HEK293 (cell line): Measurements from ENCODE around the gene FCAR.

Experiments used
- CTCF ChIA-PET: fragments of 350-600 bp; formaldehyde crosslinking; extraction: SDS; loops from one replicate; lab custom pipeline; 2021; ENCODE audit warnings: antibody characterized with exemption; lab: Yijun Ruan, JAX
- POLR2A ChIA-PET: fragments of 300-600 bp; formaldehyde crosslinking; extraction: SDS; loops from one replicate; lab custom pipeline; 2020; ENCODE audit warnings: antibody characterized with exemption, inconsistent platforms; lab: Yijun Ruan, JAX
- H3K27ac ChIP-seq: fragments of 200-500 bp; sonication (Bioruptor generic); 2 replicates; pipeline ENCODE4 v1.5.1; 2014; ENCODE audit warnings: low read depth, low read length, control low read depth, inconsistent platforms; ENCODE audit errors: extremely low read depth
- H3K36me3 ChIP-seq, 2 experiments: fragments of 200-500 bp in 1 of 2; sonication (Bioruptor generic) in 1 of 2; 1 replicate in 1 of 2; 2 replicates in 1 of 2; pipeline ENCODE4 v1.5.1; 2014 to 2017; ENCODE audit warnings: inconsistent platforms in 2 of 2, low read length in 2 of 2; ENCODE audit not compliant: control insufficient read depth in 2 of 2, insufficient read depth in 1 of 2
- H3K4me1 ChIP-seq: fragments of 200-500 bp; sonication (Bioruptor generic); 2 replicates; pipeline ENCODE4 v1.5.1; 2014; ENCODE audit warnings: mild to moderate bottlenecking, low read length, inconsistent platforms; ENCODE audit not compliant: control insufficient read depth, insufficient read depth
- H3K4me3 ChIP-seq: 2 replicates; pipeline ENCODE4 v1.5.1; 2011; ENCODE audit warnings: low read depth, mild to moderate bottlenecking, control low read depth, low read length, moderate library complexity
- H3K9me3 ChIP-seq: fragments of 200-500 bp; sonication (Bioruptor generic); 2 replicates; pipeline ENCODE4 v1.5.1; 2014; ENCODE audit warnings: low read depth, low read length, inconsistent platforms; ENCODE audit not compliant: control insufficient read depth, insufficient read depth
- KLF9 ChIP-seq: fragments of 450-650 bp; formaldehyde crosslinking; IDR thresholded peaks from 2 replicates; pipeline ENCODE4 v1.5.1; 2016; ENCODE audit warnings: missing biosample characterization, missing genetic modification characterization, low read depth
- SP3 ChIP-seq: fragments of 450-650 bp; formaldehyde crosslinking; IDR thresholded peaks from 2 replicates; pipeline ENCODE4 v1.5.1; 2016; ENCODE audit warnings: missing biosample characterization, missing genetic modification characterization
- ZBTB11 ChIP-seq: fragments of 450-650 bp; formaldehyde crosslinking; conservative IDR thresholded peaks from 2 replicates; pipeline ENCODE4 v1.5.1; 2016; ENCODE audit warnings: low read depth, missing biosample characterization, missing genetic modification characterization
- ZBTB17 ChIP-seq: fragments of 450-650 bp; formaldehyde crosslinking; IDR thresholded peaks from 2 replicates; pipeline ENCODE4 v1.5.1; 2016; ENCODE audit warnings: missing biosample characterization, missing genetic modification characterization
- ZBTB7A ChIP-seq: fragments of 450-650 bp; formaldehyde crosslinking; IDR thresholded peaks from 2 replicates; pipeline ENCODE4 v1.5.1; 2016; ENCODE audit warnings: low read depth, missing biosample characterization, missing genetic modification characterization
- ZFP41 ChIP-seq: fragments of 450-650 bp; formaldehyde crosslinking; IDR thresholded peaks from 2 replicates; pipeline ENCODE4 v1.5.1; 2016; ENCODE audit warnings: missing biosample characterization, missing genetic modification characterization, borderline replicate concordance
- ZIC2 ChIP-seq: fragments of 450-650 bp; formaldehyde crosslinking; IDR thresholded peaks from 2 replicates; pipeline ENCODE4 v1.5.1; 2016; ENCODE audit warnings: missing biosample characterization, missing genetic modification characterization
- ZNF121 ChIP-seq: fragments of 450-650 bp; formaldehyde crosslinking; IDR thresholded peaks from 2 replicates; pipeline ENCODE4 v1.5.1; 2016; ENCODE audit warnings: missing biosample characterization, missing genetic modification characterization
- ZNF169 ChIP-seq: fragments of 450-650 bp; formaldehyde crosslinking; IDR thresholded peaks from 2 replicates; pipeline ENCODE4 v1.5.1; 2016; ENCODE audit warnings: missing biosample characterization, missing genetic modification characterization
- ZNF302 ChIP-seq: fragments of 450-650 bp; formaldehyde crosslinking; IDR thresholded peaks from 2 replicates; pipeline ENCODE4 v1.5.1; 2016; ENCODE audit warnings: missing biosample characterization, missing genetic modification characterization, low read depth
- ZNF335 ChIP-seq: fragments of 450-650 bp; formaldehyde crosslinking; conservative IDR thresholded peaks from 2 replicates; pipeline ENCODE4 v1.5.1; 2016; ENCODE audit warnings: missing biosample characterization, missing genetic modification characterization
- ZNF426 ChIP-seq: fragments of 450-650 bp; formaldehyde crosslinking; IDR thresholded peaks from 2 replicates; pipeline ENCODE4 v1.5.1; 2017; ENCODE audit warnings: missing biosample characterization, missing genetic modification characterization, mild to moderate bottlenecking, inconsistent platforms, moderate library complexity
- ZNF518A ChIP-seq: fragments of 450-650 bp; formaldehyde crosslinking; conservative IDR thresholded peaks from 2 replicates; pipeline ENCODE4 v1.5.1; 2016; ENCODE audit warnings: low read depth, missing biosample characterization, missing genetic modification characterization
- ZNF544 ChIP-seq: fragments of 450-650 bp; formaldehyde crosslinking; IDR thresholded peaks from 2 replicates; pipeline ENCODE4 v1.5.0; 2017; ENCODE audit warnings: missing biosample characterization, missing genetic modification characterization
- ZNF560 ChIP-seq: fragments of 450-650 bp; formaldehyde crosslinking; IDR thresholded peaks from 2 replicates; pipeline ENCODE4 v1.5.1; 2017; ENCODE audit warnings: missing biosample characterization, missing genetic modification characterization, borderline replicate concordance
- ZNF600 ChIP-seq: fragments of 450-650 bp; formaldehyde crosslinking; IDR thresholded peaks from 2 replicates; pipeline ENCODE4 v1.5.1; 2016; ENCODE audit warnings: missing biosample characterization, missing genetic modification characterization
- ZNF76 ChIP-seq: fragments of 450-650 bp; formaldehyde crosslinking; IDR thresholded peaks from 2 replicates; pipeline ENCODE4; 2016; ENCODE audit warnings: low read depth, missing biosample characterization, missing genetic modification characterization, borderline replicate concordance
- ZNF776 ChIP-seq: fragments of 450-650 bp; formaldehyde crosslinking; IDR thresholded peaks from 2 replicates; pipeline ENCODE4 v1.5.0; 2017; ENCODE audit warnings: missing biosample characterization, missing genetic modification characterization, borderline replicate concordance
- ZNF777 ChIP-seq: fragments of 450-650 bp; formaldehyde crosslinking; IDR thresholded peaks from 2 replicates; pipeline ENCODE4 v1.5.1; 2017; ENCODE audit warnings: missing biosample characterization, missing genetic modification characterization, borderline replicate concordance
- ZNF830 ChIP-seq: fragments of 450-650 bp; IDR thresholded peaks from 2 replicates; pipeline ENCODE4 v1.5.0; 2018; ENCODE audit warnings: missing biosample characterization, missing genetic modification characterization, low read depth, mild to moderate bottlenecking, moderate library complexity
- ZSCAN23 ChIP-seq: fragments of 450-650 bp; formaldehyde crosslinking; IDR thresholded peaks from 2 replicates; pipeline ENCODE4 v1.5.1; 2016; ENCODE audit warnings: missing biosample characterization, missing genetic modification characterization
- TF ChIP-seq, protein P1 (sequence below): fragments of 450-650 bp; formaldehyde crosslinking; IDR thresholded peaks from 2 replicates; pipeline ENCODE4 v1.5.1; 2016; ENCODE audit warnings: missing biosample characterization, missing genetic modification characterization
- TF ChIP-seq, protein P2 (sequence below): fragments of 450-650 bp; formaldehyde crosslinking; IDR thresholded peaks from 2 replicates; pipeline ENCODE4 v1.5.1; 2017; ENCODE audit warnings: missing biosample characterization, missing genetic modification characterization

Gene FCAR

GRCh38 chr19:54905421-54905802 lies 31.4 kb downstream of the FCAR start:
- CTCF ChIA-PET = no interaction called here
- H3K27ac ChIP-seq = no peak overlapping the region
- POLR2A ChIA-PET = no interaction called here

GRCh38 chr19:54905803-54906511 lies 31.9 kb downstream of the FCAR start, which contains the start of gene NCR1:
NCR1 (plus strand) TSS chr19:54906148; CDS start chr19:54906188, 40 bp downstream.
- Histone ChIP-seq H3K4me1 (no peaks in the 10 kb centered on the region), H3K9me3 (no peaks in the 10 kb centered on the region), H3K4me3 (no peak within 1 kb of the TSS)
- POLR2A ChIA-PET = no interaction called here
- TF ChIP-seq ZNF302 (no peak), ZNF518A (tag by site-specific recombination) (no peak), ZNF830 (no peak), ZNF335 (tag by site-specific recombination) (no peak), ZNF121 (tag by site-specific recombination) (no peak), ZIC2 (tag by site-specific recombination) (no peak), ZNF169 (no peak), ZBTB11 (tag by site-specific recombination) (no peak), KLF9 (no peak), ZNF776 (tag by site-specific recombination) (no peak), ZSCAN23 (tag by site-specific recombination) (no peak), SP3 (no peak), ZNF426 (tag by site-specific recombination) (no peak)
- TF ChIP-seq, protein P1, sequence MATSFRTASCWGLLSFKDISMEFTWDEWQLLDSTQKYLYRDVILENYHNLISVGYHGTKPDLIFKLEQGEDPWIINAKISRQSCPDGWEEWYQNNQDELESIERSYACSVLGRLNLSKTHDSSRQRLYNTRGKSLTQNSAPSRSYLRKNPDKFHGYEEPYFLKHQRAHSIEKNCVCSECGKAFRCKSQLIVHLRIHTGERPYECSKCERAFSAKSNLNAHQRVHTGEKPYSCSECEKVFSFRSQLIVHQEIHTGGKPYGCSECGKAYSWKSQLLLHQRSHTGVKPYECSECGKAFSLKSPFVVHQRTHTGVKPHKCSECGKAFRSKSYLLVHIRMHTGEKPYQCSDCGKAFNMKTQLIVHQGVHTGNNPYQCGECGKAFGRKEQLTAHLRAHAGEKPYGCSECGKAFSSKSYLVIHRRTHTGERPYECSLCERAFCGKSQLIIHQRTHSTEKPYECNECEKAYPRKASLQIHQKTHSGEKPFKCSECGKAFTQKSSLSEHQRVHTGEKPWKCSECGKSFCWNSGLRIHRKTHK (tag by site-specific recombination) = no peak
- TF ChIP-seq, protein P2, sequence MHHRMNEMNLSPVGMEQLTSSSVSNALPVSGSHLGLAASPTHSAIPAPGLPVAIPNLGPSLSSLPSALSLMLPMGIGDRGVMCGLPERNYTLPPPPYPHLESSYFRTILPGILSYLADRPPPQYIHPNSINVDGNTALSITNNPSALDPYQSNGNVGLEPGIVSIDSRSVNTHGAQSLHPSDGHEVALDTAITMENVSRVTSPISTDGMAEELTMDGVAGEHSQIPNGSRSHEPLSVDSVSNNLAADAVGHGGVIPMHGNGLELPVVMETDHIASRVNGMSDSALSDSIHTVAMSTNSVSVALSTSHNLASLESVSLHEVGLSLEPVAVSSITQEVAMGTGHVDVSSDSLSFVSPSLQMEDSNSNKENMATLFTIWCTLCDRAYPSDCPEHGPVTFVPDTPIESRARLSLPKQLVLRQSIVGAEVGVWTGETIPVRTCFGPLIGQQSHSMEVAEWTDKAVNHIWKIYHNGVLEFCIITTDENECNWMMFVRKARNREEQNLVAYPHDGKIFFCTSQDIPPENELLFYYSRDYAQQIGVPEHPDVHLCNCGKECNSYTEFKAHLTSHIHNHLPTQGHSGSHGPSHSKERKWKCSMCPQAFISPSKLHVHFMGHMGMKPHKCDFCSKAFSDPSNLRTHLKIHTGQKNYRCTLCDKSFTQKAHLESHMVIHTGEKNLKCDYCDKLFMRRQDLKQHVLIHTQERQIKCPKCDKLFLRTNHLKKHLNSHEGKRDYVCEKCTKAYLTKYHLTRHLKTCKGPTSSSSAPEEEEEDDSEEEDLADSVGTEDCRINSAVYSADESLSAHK (tag by site-specific recombination) = no peak
- TF ChIP-seq, all 188 proteins: peak for 0
- no peak within 1 kb of the TSS for H3K27ac ChIP-seq
- CTCF ChIA-PET = no interaction called here
- H3K36me3 ChIP-seq = no peaks in the 10 kb centered on the region

More at GRCh38 chr19:54905421-54905802, 31.4 kb downstream of the FCAR start:
- Histone ChIP-seq H3K4me1 (no peaks in the 10 kb centered on the region), H3K9me3 (no peaks in the 10 kb centered on the region), H3K36me3 (no peaks in the 10 kb centered on the region), H3K4me3 (no peak overlapping the region)
- TF ChIP-seq KLF9 (no peak), ZNF600 (tag by site-specific recombination) (no peak), ZNF560 (tag by site-specific recombination) (no peak), ZBTB17 (no peak), ZNF777 (tag by site-specific recombination) (no peak), ZFP41 (tag by site-specific recombination) (no peak), ZNF544 (tag by site-specific recombination) (no peak), ZBTB7A (tag by site-specific recombination) (no peak), ZNF76 (no peak)
